Transverse colon (tissue), 4 donors: ENCODE data around the gene TMEM119.

Source experiments
- POLR2AphosphoS5 ChIP-seq, 3 donors: sonication (generic); formaldehyde crosslinking; IDR thresholded peaks; one replicate each; pipeline ENCODE4 v1.6.1; 2016; ENCODE audit warnings: antibody characterized with exemption in 3 of 3
- TF ChIP-seq, protein P1 (sequence below), 5 experiments: fragments of 200-600 bp in 3 of 5; fragments of 450-650 bp in 2 of 5; sonication (generic) in 3 of 5; IDR thresholded peaks; 1 replicate in 2 of 5; 2 replicates in 3 of 5; pipeline ENCODE4 v1.5.1; 2016 to 2017; ENCODE audit warnings: antibody characterized with exemption in 5 of 5, inconsistent platforms in 3 of 5, mild to moderate bottlenecking in 2 of 5, moderate library complexity in 1 of 5

DNA sequence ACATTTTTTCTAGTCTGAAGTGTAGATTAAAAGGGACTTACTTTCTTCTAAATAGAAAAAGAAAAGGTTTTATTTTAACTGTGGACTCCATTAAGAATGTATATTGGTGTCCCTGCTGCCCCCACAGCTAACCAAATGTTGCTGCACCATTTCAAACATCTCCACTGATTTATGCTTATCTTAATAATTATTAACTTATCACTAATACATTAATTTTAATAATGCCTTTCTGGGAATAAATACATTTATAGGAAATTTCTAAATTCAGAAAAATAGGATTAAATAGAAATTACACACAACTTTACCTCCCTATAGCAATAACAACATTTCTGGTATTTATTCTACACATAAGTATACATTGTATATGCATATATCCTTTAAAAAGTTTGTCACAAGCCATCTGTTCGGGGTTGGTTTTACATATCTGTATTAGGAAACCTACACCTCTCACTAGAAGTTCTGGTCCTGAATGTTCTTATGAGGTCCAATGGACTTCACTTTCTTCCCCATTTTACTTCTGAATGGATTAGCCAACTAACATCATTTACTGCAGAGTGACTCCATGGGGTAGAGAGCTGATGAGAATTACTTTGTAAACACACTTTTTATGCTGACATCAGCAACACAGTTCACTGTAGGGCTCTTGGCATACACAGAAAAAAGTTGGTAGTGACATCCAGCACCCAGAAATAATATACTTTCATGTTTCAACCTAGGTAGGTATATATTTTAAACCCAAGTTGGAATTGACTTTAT lies 45.2 kb upstream of the TMEM119 start:
- TF ChIP-seq, protein P1, sequence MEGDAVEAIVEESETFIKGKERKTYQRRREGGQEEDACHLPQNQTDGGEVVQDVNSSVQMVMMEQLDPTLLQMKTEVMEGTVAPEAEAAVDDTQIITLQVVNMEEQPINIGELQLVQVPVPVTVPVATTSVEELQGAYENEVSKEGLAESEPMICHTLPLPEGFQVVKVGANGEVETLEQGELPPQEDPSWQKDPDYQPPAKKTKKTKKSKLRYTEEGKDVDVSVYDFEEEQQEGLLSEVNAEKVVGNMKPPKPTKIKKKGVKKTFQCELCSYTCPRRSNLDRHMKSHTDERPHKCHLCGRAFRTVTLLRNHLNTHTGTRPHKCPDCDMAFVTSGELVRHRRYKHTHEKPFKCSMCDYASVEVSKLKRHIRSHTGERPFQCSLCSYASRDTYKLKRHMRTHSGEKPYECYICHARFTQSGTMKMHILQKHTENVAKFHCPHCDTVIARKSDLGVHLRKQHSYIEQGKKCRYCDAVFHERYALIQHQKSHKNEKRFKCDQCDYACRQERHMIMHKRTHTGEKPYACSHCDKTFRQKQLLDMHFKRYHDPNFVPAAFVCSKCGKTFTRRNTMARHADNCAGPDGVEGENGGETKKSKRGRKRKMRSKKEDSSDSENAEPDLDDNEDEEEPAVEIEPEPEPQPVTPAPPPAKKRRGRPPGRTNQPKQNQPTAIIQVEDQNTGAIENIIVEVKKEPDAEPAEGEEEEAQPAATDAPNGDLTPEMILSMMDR (IDR thresholded peaks at IDR 0.05), result no peak
- TF ChIP-seq POLR2AphosphoS5 (IDR thresholded peaks at IDR 0.05), result no peak
